ENCODE data around the gene MINDY1.

Gene MINDY1

GRCh38 chr1:151006327-151007052 is at the start of gene MINDY1:
Gene MINDY1, minus strand, starts transcription at chr1:151006902. Its CDS starts 4,285 bp downstream, at chr1:151002617.
- Histone ChIP-seq H3K79me2 (ENCODE audit: control insufficient read depth, low read length) (peaks cover 24% of the 10 kb centered on the region), H3K27ac (ENCODE audit: low read depth, low read length) (peak within 1 kb of the TSS; percentile 21; the same call in 1 of the 2 replicates), H3K9me3 (ENCODE audit: control insufficient read depth, insufficient read depth, low read length) (no peaks in the 10 kb centered on the region), H3K4me3 (ENCODE audit: low read length) (peak within 1 kb of the TSS; percentile 96), H3K36me3 (ENCODE audit: control insufficient read depth, low read length) (0 out of 2 replicates have a peak, but pooled peaks cover 3% of the 10 kb centered on the region), H3K27me3 (ENCODE audit: control insufficient read depth, low read length) (no peaks in the 10 kb centered on the region), H3K9me2 (replicated peaks; ENCODE audit: control insufficient read depth, low read length) (no peaks in the 10 kb centered on the region), H4K20me1 (ENCODE audit: control insufficient read depth, insufficient read depth, low read depth, low read length) (no peaks in the 10 kb centered on the region), H3F3A (ENCODE audit: control insufficient read depth, insufficient read depth) (peaks cover 6% of the 10 kb centered on the region), H3K4me1 (ENCODE audit: control insufficient read depth, low read length) (peaks cover 60% of the 10 kb centered on the region), H3K4me2 (ENCODE audit: low read length) (peak within 1 kb of the TSS; percentile 90)
- no peak for TF ChIP-seq EZH2phosphoT487 (IDR thresholded peaks at IDR 0.05; ENCODE audit: borderline replicate concordance, low read length)
- TF ChIP-seq CTCF (IDR thresholded peaks at IDR 0.05; ENCODE audit: low read depth, low read length, poor library complexity, severe bottlenecking), result no peak

GRCh38 chr1:151056149-151056548 is 49.4 kb upstream of the MINDY1 start:
- Histone ChIP-seq H3K27me3 (ENCODE audit: control insufficient read depth, low read length) (no peaks in the 10 kb centered on the region), H3K4me3 (ENCODE audit: low read length) (peak overlapping the region; percentile 24; the same call in 1 of the 2 replicates), H4K20me1 (ENCODE audit: control insufficient read depth, insufficient read depth, low read depth, low read length) (peaks cover 17% of the 10 kb centered on the region), H3K9me3 (ENCODE audit: control insufficient read depth, insufficient read depth, low read length) (no peaks in the 10 kb centered on the region), H3K36me3 (ENCODE audit: control insufficient read depth, low read length) (peaks cover 78% of the 10 kb centered on the region), H3K27ac (ENCODE audit: low read depth, low read length) (no peak overlapping the region), H3K4me1 (ENCODE audit: control insufficient read depth, low read length) (peaks cover 37% of the 10 kb centered on the region), H3K79me2 (ENCODE audit: control insufficient read depth, low read length) (peaks cover 58% of the 10 kb centered on the region), H3F3A (ENCODE audit: control insufficient read depth, insufficient read depth) (peaks cover 21% of the 10 kb centered on the region), H3K9me2 (replicated peaks; ENCODE audit: control insufficient read depth, low read length) (no peaks in the 10 kb centered on the region), H3K4me2 (ENCODE audit: low read length) (peak overlapping the region; percentile 19)
- TF ChIP-seq CTCF (IDR thresholded peaks at IDR 0.05; ENCODE audit: low read depth, low read length, poor library complexity, severe bottlenecking) (no peak), EZH2phosphoT487 (IDR thresholded peaks at IDR 0.05; ENCODE audit: borderline replicate concordance, low read length) (no peak)

- Histone ChIP-seq H3K79me2 (ENCODE audit: control insufficient read depth, low read length) (peaks cover 52% of the 10 kb centered on the region), H3F3A (ENCODE audit: control insufficient read depth, insufficient read depth) (peaks cover 27% of the 10 kb centered on the region), H3K4me2 (ENCODE audit: low read length) (no peak overlapping the region), H3K9me2 (replicated peaks; ENCODE audit: control insufficient read depth, low read length) (no peaks in the 10 kb centered on the region), H3K9me3 (ENCODE audit: control insufficient read depth, insufficient read depth, low read length) (no peaks in the 10 kb centered on the region), H3K4me3 (ENCODE audit: low read length) (no peak overlapping the region), H3K27me3 (ENCODE audit: control insufficient read depth, low read length) (no peaks in the 10 kb centered on the region), H3K36me3 (ENCODE audit: control insufficient read depth, low read length) (peaks cover 84% of the 10 kb centered on the region), H3K4me1 (ENCODE audit: control insufficient read depth, low read length) (peaks cover 31% of the 10 kb centered on the region), H4K20me1 (ENCODE audit: control insufficient read depth, insufficient read depth, low read depth, low read length) (peaks cover 17% of the 10 kb centered on the region), H3K27ac (ENCODE audit: low read depth, low read length) (no peak overlapping the region)
- TF ChIP-seq CTCF (IDR thresholded peaks at IDR 0.05; ENCODE audit: low read depth, low read length, poor library complexity, severe bottlenecking), result no peak
- TF ChIP-seq EZH2phosphoT487 (IDR thresholded peaks at IDR 0.05; ENCODE audit: borderline replicate concordance, low read length), result no peak
Measured at GRCh38 chr1:151055581-151055980, 48.9 kb upstream of the MINDY1 start.

Data from DOHH2 (cell line).